CD4-positive, alpha-beta T cell treated with Interleukin-15 for 4 hours (primary cell): ENCODE measurements around the gene SNAI1.
"Not testable (repeated sequence)": the region's sequence is repeated elsewhere in the genome, so short reads cannot be mapped to it uniquely, and the experiment has no call there.

Source experiments
- DNase-seq: peaks from one replicate; pipeline ENCODE4 v3.0.0-alpha.2; 2020; ENCODE audit warnings: low spot score

The SNAI1 gene

GRCh38 chr20:49982346-49983122, at the start of gene SNAI1:
Gene SNAI1 (plus strand): TSS chr20:49982980. CDS start chr20:49983060, 80 bp downstream.
- peak; percentile 85 for DNase-seq

GRCh38 chr20:49935746-49936152, 47.0 kb upstream of the SNAI1 start:
- no peak for DNase-seq

- DNase-seq = peak; percentile 91
These were observed 46.4 kb upstream of the SNAI1 start, which contains the start of gene RNF114 for GRCh38 chr20:49936153-49937026. Gene RNF114 (plus strand): TSS chr20:49936397. CDS start chr20:49936413, 16 bp downstream.

- DNase-seq = no peak
These were observed 45.5 kb upstream of the SNAI1 start for GRCh38 chr20:49937027-49937929.

- DNase-seq = no peak
These were observed 44.3 kb upstream of the SNAI1 start for GRCh38 chr20:49938173-49939163.

- DNase-seq = no peak
These were observed 41.3 kb upstream of the SNAI1 start for GRCh38 chr20:49941456-49941855.

GRCh38 chr20:49942303-49942702, 40.5 kb upstream of the SNAI1 start:
- no peak for DNase-seq

- no peak for DNase-seq
These were observed 39.8 kb upstream of the SNAI1 start for GRCh38 chr20:49942942-49943341.

GRCh38 chr20:49945306-49945700, 37.5 kb upstream of the SNAI1 start:
- DNase-seq = no peak

GRCh38 chr20:49945701-49946477, 36.9 kb upstream of the SNAI1 start:
- no peak for DNase-seq

GRCh38 chr20:49948178-49948577, 34.6 kb upstream of the SNAI1 start:
- no peak for DNase-seq

- DNase-seq = no peak
These were observed 33.8 kb upstream of the SNAI1 start for GRCh38 chr20:49948809-49949507.

- DNase-seq = no peak
These were observed 31.6 kb upstream of the SNAI1 start for GRCh38 chr20:49951151-49951550.

GRCh38 chr20:49955167-49955566, 27.6 kb upstream of the SNAI1 start:
- no peak for DNase-seq

GRCh38 chr20:49955830-49956396, 26.9 kb upstream of the SNAI1 start:
- DNase-seq = not testable (repeated sequence)

GRCh38 chr20:49956689-49957088, 26.1 kb upstream of the SNAI1 start:
- no peak for DNase-seq

GRCh38 chr20:49957089-49957938, 25.5 kb upstream of the SNAI1 start:
- DNase-seq = not testable (repeated sequence)

GRCh38 chr20:49961413-49961812, 21.4 kb upstream of the SNAI1 start:
- DNase-seq = no peak
